Measurements from ENCODE around the gene DPH7.

The DPH7 gene

DNA sequence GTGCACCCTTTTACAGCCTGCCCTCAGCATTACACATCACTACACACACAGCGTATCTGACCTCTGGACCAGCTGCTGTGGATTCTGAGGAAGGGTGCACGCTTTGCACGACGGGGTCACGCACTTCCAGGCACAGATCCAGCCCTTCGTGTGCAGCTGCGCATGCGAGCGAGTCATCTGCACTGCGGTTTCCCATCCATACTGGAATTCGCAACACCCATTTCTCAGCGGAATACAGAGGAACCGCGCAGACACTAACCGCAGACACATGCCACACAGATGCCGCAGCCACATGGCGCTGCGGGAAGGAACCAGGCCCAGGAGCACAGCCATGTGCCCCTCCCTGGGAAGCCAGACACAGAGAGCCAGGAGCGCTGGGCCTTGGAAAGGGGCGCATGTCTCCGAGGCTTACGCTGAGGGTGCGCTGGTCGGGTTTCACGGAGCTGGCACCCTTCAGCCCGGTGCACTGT lies 72.0 kb downstream of the DPH7 start:
- no peak overlapping the region for H3K4me3 ChIP-seq (ENCODE audit: low read length)

DNA sequence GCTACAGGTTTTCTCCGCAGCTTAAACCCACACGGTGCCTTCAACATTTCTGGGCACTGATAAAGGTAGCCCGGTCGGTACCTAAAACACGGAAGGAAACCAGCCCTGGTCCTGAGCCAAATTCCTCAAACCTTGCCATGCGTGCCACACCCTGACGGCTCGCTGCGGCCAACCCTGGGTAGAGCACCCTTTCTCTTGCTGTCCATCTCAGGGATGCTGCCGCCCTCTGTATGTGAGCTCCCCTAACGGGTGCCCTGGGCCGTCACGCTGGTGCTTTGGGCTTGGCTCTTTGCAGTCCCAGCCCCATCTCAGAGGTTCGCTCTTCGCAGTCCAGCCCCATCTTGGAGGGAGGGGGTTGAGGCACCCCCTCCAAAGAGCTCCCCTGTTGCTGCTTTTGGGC lies 72.5 kb downstream of the DPH7 start:
- DNase-seq (ENCODE audit: low read depth, low spot score): no peak
- no peak overlapping the region for H3K4me3 ChIP-seq (ENCODE audit: low read length)

More for the DNA sequence above, 72.0 kb downstream of the DPH7 start:
- no peak for DNase-seq (ENCODE audit: low read depth, low spot score)

- DNase-seq (ENCODE audit: low read depth, low spot score): no peak
- no peak overlapping the region for H3K4me3 ChIP-seq (ENCODE audit: low read length)
Measured at GRCh38 chr9:137505421-137506140, 73.1 kb downstream of the DPH7 start.
